HG03469 (cell line): ENCODE data around the gene SETBP1.

Source experiments
- ATAC-seq: cut with Tn5 transposase; IDR thresholded peaks from one replicate; pipeline ENCODE4 v1.9.1; 2021; ENCODE audit warnings: mild to moderate bottlenecking, moderate library complexity, moderate number of reproducible peaks; ENCODE audit not compliant: unreplicated experiment

Gene SETBP1

GRCh38 chr18:45006934-45007333, 326.2 kb downstream of the SETBP1 start:
- no peak for ATAC-seq

DNA sequence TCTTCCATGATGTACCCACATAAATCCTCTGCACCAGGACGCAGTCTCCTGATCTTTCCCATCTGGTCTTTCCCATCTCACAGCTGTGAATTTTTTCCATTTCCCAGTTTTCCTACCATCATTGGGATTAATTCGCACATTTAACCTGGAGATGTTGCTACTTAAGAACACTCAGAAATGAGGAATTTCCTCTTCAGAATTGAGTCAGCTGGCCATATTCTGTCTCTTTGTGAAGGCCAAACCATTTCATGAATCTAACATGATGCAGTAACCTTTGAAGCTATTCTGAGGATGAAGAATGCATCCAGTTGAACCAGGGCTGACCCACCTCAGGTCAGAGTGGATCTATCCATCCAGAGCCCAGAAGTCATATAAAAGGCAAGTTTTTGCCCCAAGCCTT, 326.8 kb downstream of the SETBP1 start:
- ATAC-seq: no peak

DNA sequence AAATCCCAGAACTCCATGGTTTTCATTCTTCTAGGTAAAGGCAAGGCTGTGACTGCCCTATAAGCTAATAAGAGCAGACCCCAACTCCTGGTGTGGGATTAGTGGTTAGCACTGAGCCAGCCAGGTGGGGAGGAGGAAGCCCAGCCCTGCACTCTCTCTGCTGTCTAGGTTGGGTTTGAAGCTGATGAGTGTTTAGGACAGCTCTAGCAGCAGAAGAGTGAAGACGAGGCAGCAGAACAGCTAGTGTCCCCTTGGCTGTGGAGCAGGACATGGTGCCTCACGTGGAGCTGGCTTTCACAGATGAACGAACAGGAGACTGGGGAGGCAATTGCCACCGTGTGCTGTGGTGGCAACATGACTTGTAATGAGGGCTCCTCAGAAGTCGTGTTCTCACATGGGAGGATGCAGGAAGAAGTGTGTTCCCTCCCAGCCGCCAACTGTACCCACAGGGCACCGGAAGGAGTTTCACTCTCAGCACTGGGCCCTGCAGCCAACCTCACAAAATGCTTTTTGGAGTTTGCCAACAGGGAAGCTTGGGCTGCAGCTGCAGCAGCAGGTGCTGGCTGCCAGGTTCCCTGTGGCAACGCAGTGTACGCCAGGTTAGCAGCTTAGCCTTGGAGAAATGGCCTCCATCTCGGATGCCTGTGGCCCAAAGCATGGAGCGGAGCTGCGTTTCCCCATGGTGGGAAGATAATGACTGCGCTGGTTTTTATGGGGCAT, 328.2 kb downstream of the SETBP1 start:
- ATAC-seq: no peak

DNA sequence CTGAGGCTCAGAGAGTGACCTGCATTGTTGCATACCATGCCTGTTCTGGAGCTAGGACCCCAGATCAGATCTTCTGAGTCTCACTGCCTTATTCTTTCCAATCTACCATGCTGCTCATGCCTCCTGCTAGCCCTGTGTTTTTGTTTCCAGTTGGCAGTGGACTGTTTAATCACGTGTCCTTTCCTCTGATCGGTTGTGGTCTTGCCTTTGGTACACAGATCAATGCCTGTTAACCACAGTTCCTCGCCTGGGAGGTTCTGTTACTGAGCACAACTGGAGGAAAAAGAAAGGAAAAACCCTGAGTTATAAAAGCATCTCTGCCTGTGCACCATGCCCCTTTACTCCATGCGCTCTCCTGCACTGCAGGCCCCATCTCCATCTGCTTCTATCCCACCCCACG, 329.1 kb downstream of the SETBP1 start:
- no peak for ATAC-seq

GRCh38 chr18:45012286-45012685, 331.6 kb downstream of the SETBP1 start:
- no peak for ATAC-seq

DNA sequence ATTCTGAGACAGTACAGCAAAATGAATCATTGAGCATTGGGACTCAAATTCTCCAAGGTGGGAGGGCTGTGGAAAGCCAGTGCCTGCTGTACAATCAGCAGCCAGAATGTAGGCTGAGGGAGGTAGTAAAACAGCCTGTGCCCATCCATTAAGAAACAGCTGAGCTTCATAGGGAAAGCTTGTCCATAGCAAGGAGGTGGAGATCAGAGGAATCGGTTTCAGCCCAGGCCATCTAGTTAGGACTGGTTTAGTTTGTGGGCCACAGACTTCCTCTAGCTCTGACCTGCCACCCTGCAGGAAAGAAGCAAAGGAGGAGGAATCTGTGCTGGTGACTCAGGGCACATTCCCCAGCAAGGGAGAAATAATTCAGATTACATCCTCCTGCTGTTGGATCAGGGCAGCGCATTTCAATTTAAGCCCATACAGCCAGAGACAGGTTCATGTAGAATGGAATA, 333.4 kb downstream of the SETBP1 start:
- no peak for ATAC-seq

GRCh38 chr18:45015788-45016128, 335.1 kb downstream of the SETBP1 start:
- no peak for ATAC-seq

DNA sequence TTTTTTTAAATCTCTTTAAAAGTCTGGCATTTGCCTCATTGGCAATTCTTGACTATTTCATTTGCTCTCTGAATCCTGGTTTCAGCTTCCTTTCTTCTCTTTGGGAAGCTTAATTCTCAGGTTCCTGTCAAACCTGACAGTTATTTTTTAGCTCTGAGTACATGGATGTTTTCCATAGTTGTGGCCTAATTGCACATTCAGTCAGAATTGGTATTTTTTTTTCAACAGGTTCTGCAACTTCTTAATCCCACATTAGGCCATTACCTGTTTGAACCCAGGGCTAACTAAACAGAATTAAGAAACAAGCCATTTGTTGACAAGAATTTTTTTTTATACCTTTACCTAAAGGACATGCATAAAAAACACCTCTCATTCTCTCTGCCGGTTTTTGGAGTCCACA, 338.8 kb downstream of the SETBP1 start:
- no peak for ATAC-seq

- no peak for ATAC-seq
Measured at GRCh38 chr18:45023519-45023918, 342.8 kb downstream of the SETBP1 start.

GRCh38 chr18:45024357-45025088, 343.8 kb downstream of the SETBP1 start:
- ATAC-seq: no peak

DNA sequence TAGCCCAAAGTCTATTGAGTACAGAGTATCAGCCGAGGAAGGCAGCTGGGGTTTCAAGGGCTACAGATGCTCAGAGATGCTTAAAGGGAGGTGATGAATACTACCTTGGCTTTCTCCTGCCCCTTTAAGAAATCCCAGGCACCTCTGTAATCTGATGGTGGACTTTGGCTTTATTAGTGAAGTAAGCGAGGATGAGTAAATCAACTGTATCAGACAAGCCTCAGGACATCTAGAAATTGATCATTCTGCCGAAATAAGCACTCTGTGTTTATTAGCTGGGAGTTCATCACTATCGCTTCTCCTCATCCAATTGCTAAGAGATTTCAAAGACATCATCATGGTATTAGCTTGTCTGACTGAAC, 344.4 kb downstream of the SETBP1 start:
- no peak for ATAC-seq

- ATAC-seq: no peak
Measured at GRCh38 chr18:45026162-45026561, 345.5 kb downstream of the SETBP1 start.

GRCh38 chr18:45034179-45034578, 353.5 kb downstream of the SETBP1 start:
- ATAC-seq: no peak

DNA sequence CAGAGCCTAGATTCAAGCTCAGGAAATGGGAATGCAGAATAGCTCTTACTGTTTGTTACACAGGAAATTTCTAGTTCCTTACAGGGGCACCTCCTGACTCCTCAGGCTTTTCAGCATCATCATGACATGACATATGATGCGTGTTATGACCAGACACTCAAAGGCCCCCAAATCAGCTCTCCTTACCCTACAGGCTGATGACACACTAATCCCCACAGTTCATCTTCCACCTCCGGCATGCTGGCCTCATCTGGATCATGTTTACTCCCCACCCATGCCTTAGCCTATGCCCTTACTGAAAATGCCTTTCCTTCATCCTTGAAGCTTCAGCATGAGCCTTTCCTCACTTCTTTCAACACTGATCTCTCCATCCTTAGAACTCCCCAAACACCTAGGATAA, 356.9 kb downstream of the SETBP1 start:
- no peak for ATAC-seq

DNA sequence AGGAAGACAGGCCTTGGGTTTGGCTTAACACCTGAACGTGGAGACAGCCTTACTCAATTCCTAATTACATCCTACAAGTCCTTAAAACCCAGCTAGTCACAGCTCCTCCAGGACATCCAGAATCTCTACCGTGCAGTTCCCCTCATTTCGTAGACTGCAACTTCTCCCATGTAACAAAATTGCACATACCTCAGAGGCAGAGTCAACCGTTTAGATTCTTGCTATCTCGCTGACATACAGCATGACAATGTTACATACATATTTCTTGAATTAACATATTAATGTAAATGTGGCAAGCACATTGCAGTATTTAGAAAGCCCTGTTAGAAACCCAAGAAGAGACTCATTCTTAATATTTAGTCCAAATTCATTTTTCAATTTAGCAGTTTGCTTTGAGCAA, 358.7 kb downstream of the SETBP1 start:
- no peak for ATAC-seq

DNA sequence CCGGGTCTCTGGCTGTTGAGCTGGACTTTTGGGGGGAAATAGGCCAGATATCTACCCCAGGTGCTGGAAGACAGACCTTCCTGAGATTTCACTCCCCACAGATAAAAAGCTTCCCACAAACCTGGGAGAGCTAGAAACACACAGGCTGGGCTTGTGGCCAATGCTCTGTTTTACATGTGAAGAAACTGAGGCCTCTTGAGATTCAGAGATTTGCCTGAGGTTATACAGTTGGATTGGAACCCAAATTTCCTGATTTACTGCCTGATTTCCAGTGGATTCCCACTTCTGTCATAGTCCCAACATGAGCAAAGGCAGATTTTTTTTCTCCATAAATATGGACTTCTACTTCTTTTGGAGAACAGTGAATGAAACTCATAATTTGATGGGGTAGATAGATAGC, 360.2 kb downstream of the SETBP1 start:
- no peak for ATAC-seq

DNA sequence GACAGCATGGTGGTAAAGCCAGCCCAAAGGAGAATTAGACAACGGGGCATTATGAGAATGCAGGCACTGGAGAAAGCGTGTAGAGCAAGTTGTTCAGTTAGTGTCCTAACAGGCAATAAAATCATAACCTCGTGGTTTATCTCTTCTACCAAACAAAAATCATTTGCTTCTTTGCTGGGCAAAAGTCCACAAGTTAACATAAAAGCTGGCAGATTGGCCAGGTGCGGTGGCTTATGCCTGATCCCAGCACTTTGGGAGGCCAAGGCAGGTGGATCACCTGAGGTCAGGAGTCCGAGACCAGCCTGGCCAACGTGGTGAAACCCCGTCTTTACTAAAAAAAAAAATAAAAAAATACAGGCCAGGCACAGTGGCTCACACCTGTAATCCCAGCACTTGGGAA, 364.1 kb downstream of the SETBP1 start:
- ATAC-seq: no peak

GRCh38 chr18:45046228-45046627, 365.5 kb downstream of the SETBP1 start:
- ATAC-seq: no peak

GRCh38 chr18:45046961-45047360, 366.3 kb downstream of the SETBP1 start:
- no peak for ATAC-seq

GRCh38 chr18:45049578-45050319, 369.1 kb downstream of the SETBP1 start:
- ATAC-seq: no peak

- no peak for ATAC-seq
Measured at GRCh38 chr18:45050712-45051601, 370.3 kb downstream of the SETBP1 start.
